Natural killer cell treated with Interleukin-12 subunit alpha and Interleukin-12 subunit beta and Interleukin-15 and Interleukin-18, amount 100 ng/mL, for 72 hours (primary cell): ENCODE data around the gene SLC47A2. TPM values are rescaled to one million over a fixed set of nuclear protein-coding genes. Genes with fewer than 3 reads are reported as not detected.

Experiments used
- ATAC-seq, 2 donors: fragments of 150-1000 bp; cut with Tn5 transposase in 1 of 2; sonication (Bioruptor Pico), chemical (Tn5 transposase) in 1 of 2; 2 replicates each; pipeline ENCODE4 v1.10.0; 2021
- DNase-seq: peaks from one replicate; pipeline ENCODE4 v3.0.0; 2022; ENCODE audit warnings: low spot score
- H3K27ac Mint-ChIP-seq, 2 donors: 1 replicate in 1 of 2; 2 replicates in 1 of 2; pipeline ENCODE4 v1.8.0; 2022; ENCODE audit warnings: mixed read lengths in 2 of 2, mild to moderate bottlenecking in 1 of 2, moderate library complexity in 1 of 2
- H3K27me3 Mint-ChIP-seq, 2 donors: 1 replicate in 1 of 2; 2 replicates in 1 of 2; pipeline ENCODE4 v1.8.0; 2022; ENCODE audit warnings: mixed read lengths in 2 of 2
- H3K36me3 Mint-ChIP-seq: one replicate; pipeline ENCODE4 v1.8.0; 2022; ENCODE audit warnings: mixed read lengths
- H3K4me1 Mint-ChIP-seq, 2 donors: 1 replicate in 1 of 2; 2 replicates in 1 of 2; pipeline ENCODE4 v1.8.0; 2022; ENCODE audit warnings: low read depth in 2 of 2, mixed read lengths in 2 of 2, mild to moderate bottlenecking in 1 of 2
- H3K4me3 Mint-ChIP-seq: one replicate; pipeline ENCODE4 v1.8.0; 2022; ENCODE audit warnings: mixed read lengths
- H3K9me3 Mint-ChIP-seq: 2 replicates; pipeline ENCODE4 v1.8.0; 2022; ENCODE audit warnings: mixed read lengths
- total RNA-seq, 2 donors: library from RNA; stranded (reverse); gene quantifications; one replicate each; pipeline ENCODE4 v1.2.3, GENCODE V29; 2022

The SLC47A2 gene
- total RNA-seq, 2 donors from 2014 or later, result not detected

DNA sequence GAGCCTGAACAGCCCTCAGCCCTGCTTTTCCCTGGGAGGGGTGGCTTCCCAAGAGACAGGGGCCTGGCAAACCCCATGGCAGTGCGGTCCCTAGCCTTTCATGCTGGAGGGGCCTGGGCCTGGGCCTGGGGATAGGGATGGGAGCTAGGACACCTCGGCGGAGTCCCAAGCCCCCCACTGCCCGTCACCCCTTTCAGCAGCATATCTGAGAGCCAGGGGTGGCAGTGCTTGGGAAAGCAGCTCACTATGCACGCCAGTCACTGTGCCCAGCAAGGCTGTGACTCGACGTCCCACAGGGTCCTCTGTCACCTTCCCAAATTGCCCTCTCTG, 612 bp upstream of the SLC47A2 start:
- Mint-ChIP-seq H3K4me1 (no peaks in the 10 kb centered on the region), H3K27me3 (no peaks in the 10 kb centered on the region), H3K4me3 (no peak overlapping the region), H3K36me3 (no peaks in the 10 kb centered on the region), H3K27ac (no peak overlapping the region), H3K9me3 (no peaks in the 10 kb centered on the region)
- DNase-seq (no peak), ATAC-seq (no peak)

DNA sequence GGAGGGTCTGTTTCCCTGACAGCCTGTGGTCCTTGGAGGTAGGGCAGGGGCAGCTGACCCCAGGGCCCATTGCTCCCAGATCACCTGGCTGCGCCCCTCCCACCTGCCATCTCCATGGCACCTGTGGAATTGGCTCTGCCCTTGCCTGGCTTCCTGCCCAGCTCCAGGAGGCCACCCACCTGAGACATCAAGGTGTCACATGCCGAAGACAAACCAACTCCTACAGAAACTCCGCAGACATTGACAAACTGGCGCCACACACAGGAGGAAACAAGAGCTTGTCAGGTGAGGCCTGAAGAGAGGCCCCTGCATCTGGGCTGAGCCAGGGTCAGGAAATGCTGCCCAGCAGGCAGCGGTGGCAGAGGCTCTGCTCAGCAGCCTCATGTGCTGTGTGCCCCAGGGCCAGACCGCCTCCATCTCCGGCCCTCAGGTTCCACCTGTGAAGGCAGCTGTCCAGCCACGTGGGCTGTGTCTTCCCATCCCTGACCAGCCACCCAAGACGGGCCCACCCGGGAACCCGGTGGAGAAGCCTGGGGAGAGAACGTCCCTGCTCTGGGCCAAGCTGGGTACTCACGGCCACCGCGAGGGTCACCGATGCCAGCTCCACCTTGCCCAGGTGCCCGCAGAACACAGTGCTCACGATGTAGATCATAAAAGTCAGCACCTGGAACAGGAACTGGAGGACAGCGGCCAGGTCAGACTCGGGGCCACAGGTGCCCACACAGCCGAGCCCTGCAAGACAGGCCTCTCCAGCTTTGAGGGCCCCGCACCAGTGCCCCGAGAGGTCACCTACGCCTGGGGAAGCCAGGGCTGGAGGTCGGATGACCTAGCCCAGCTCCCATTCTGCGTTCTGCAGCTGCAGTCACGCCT, 1.6 kb downstream of the SLC47A2 start:
- Mint-ChIP-seq H3K36me3 (no peaks in the 10 kb centered on the region), H3K4me3 (no peak overlapping the region), H3K9me3 (no peaks in the 10 kb centered on the region), H3K27ac (no peak overlapping the region), H3K27me3 (no peaks in the 10 kb centered on the region), H3K4me1 (no peaks in the 10 kb centered on the region)
- DNase-seq (no peak), ATAC-seq (peak in 1 of 2 donors; percentile 11)

DNA sequence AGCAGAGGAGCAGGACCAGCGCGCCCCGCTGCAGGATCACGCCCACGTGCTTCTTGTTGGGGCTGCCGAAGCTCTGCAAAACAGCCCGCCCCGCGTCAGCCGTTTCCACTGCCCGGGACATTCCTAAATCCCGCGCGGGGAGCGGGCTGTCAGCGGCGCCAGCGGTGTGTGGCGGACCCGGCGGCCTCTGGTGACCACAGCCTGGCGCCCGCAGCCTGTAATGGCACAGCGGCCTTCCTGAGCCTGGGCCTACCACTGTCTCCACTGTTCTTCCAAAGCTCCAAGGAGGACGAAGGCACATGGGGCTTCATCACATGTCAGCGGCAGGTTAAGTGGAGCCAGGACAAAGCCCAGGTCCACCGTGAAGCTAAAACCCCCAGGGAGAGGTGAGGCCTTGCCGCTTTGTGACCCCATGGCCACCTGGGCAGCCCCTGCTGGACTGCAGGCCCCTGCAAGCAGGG, 2.5 kb downstream of the SLC47A2 start:
- H3K4me3 Mint-ChIP-seq, result no peak overlapping the region
- ATAC-seq (peak in 1 of 2 donors; percentile 13), DNase-seq (no peak)
- no peaks in the 10 kb centered on the region for H3K4me1 Mint-ChIP-seq
- H3K27me3 Mint-ChIP-seq, result no peaks in the 10 kb centered on the region
- H3K9me3 Mint-ChIP-seq, result no peaks in the 10 kb centered on the region
- no peak overlapping the region for H3K27ac Mint-ChIP-seq
- no peaks in the 10 kb centered on the region for H3K36me3 Mint-ChIP-seq

DNA sequence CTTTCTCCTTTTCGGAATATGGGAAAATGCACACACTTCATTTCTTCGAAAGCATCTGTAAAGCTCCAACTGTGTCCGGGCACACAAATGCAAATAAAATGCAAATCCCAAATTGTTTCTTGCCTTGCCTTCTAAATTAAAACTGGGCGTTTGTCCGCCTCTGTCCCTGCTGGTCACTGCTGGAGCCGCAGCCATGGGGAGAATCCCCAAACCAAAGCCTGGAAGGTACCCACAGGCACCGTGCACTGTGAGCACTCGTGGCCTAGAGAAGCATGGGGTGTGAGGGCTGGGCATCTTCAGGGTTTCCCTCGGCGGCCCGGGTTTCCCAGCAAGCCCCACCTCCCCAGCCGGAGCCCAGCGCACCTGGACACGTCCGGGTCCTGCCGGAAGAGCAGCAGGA, 2.9 kb downstream of the SLC47A2 start:
- H3K27me3 Mint-ChIP-seq, result no peaks in the 10 kb centered on the region
- H3K4me1 Mint-ChIP-seq, result no peaks in the 10 kb centered on the region
- no peak overlapping the region for H3K27ac Mint-ChIP-seq
- ATAC-seq (no peak), DNase-seq (no peak)
- H3K9me3 Mint-ChIP-seq, result no peaks in the 10 kb centered on the region
- H3K4me3 Mint-ChIP-seq, result no peak overlapping the region
- H3K36me3 Mint-ChIP-seq, result no peaks in the 10 kb centered on the region

DNA sequence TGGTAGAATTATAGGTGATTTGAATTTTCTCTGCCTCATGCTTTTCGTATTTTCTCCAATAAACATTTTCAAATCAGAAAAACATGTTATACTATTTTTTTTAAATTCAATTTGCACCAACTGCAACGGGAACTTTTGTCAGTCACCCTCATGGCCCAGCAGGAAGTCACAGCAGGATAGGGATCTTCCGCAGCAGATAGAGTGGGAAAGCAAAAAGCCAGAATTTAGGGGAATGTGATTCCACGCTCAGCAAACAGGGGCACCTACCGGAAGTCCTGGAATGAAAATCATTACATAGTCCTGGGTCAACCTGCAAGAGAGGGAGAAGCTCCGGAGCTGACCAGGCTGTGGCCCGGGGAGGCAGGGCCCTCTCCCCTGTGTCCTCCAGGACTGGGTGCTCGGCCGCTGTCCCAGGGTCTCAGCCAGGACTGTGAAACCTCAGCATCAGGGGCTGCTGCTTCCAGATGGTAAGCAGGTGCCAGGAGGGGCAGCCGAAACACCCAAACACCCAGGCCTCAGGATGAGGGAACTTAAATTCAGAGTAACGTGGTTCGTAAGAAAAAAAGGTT, 3.9 kb downstream of the SLC47A2 start:
- H3K4me1 Mint-ChIP-seq, result no peaks in the 10 kb centered on the region
- H3K27ac Mint-ChIP-seq, result no peak overlapping the region
- H3K27me3 Mint-ChIP-seq, result no peaks in the 10 kb centered on the region
- H3K4me3 Mint-ChIP-seq, result no peak overlapping the region
- H3K9me3 Mint-ChIP-seq, result no peaks in the 10 kb centered on the region
- DNase-seq (no peak), ATAC-seq (no peak)
- H3K36me3 Mint-ChIP-seq, result no peaks in the 10 kb centered on the region

DNA sequence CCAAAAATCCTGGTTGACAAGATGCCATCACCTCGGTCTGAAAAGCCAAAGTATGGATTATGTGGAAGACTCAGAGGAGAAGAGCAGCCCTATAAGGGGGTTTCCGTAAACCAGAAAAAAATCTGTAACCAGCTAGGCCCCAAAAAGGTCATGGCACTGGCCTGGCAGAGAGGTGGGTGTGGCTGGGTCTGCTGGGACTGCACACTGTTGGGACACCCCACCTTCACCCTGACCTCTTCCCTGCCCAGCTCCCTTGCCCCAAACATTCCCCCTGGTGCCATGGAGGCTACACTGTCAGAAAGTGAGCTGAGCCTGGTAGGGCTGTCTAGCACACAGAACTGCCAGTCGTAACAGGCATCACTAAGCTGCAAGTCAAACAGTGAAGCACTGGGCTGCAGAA, 6.5 kb downstream of the SLC47A2 start:
- H3K9me3 Mint-ChIP-seq, result no peaks in the 10 kb centered on the region
- H3K36me3 Mint-ChIP-seq, result no peaks in the 10 kb centered on the region
- no peaks in the 10 kb centered on the region for H3K4me1 Mint-ChIP-seq
- H3K27ac Mint-ChIP-seq, result no peak overlapping the region
- no peaks in the 10 kb centered on the region for H3K27me3 Mint-ChIP-seq
- no peak for ATAC-seq
- H3K4me3 Mint-ChIP-seq, result no peak overlapping the region
- no peak for DNase-seq

DNA sequence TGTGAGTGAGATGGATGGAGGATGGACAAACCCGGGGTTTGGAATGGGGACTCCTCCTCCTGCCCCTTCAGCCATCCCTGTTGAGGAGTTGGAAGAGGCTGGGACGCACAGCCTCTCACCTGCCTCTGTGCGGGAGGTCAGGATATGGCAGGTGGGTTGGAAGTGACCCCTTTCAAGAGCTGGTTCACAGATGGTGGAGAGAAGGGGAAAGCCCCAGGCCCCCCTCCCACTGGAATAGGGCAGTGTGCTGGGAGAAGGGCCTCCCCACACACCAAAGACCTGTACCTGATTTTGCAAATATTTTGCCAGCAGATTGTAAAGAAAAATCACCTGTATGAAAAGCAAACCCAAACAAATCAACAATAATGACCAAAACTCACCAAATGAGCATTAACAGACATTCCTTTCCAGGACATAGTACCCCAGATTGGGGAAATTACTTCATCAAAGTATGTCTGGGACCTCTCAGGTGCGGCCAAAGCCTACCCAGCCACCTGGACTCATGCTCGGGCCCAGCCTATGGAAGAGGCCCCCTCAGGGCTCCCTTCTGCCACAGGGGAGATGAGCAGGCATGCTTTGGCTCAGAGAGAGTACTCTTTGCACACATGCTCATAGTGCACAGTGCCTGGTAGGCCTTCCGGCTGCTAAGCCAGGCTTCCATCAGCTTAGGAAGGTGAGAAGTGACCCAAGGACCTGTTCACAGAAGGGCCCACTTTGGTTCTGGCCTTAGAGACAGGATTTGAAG, 7.8 kb downstream of the SLC47A2 start:
- no peaks in the 10 kb centered on the region for H3K4me1 Mint-ChIP-seq
- ATAC-seq (no peak), DNase-seq (no peak)
- no peaks in the 10 kb centered on the region for H3K36me3 Mint-ChIP-seq
- no peak overlapping the region for H3K27ac Mint-ChIP-seq
- no peaks in the 10 kb centered on the region for H3K27me3 Mint-ChIP-seq
- no peak overlapping the region for H3K4me3 Mint-ChIP-seq
- H3K9me3 Mint-ChIP-seq, result no peaks in the 10 kb centered on the region

DNA sequence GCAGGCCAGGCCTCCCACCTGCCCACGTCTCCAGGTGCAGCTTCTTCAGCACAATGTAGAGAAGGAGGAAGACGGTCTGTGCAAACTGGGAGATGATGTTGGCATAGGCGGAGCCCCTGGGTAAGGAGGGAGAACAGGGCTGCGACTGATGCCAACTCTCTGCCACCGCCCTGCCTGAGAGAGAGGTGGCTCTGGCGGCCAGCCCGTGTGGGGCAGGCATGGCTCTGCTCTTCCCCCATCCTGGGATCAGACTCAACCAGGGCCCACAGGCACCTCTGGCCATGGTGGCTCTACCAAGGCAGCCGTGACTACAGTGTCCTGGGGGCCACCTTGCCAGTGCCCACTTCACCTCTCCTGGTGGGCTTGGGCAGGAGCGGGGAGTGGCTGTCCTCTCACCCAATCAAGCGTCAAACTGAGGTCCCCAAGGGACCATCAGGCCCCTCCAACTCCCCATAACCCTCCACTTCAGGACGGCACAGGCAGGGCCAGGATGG, 8.6 kb downstream of the SLC47A2 start:
- Mint-ChIP-seq H3K9me3 (no peaks in the 10 kb centered on the region), H3K4me1 (no peaks in the 10 kb centered on the region)

DNA sequence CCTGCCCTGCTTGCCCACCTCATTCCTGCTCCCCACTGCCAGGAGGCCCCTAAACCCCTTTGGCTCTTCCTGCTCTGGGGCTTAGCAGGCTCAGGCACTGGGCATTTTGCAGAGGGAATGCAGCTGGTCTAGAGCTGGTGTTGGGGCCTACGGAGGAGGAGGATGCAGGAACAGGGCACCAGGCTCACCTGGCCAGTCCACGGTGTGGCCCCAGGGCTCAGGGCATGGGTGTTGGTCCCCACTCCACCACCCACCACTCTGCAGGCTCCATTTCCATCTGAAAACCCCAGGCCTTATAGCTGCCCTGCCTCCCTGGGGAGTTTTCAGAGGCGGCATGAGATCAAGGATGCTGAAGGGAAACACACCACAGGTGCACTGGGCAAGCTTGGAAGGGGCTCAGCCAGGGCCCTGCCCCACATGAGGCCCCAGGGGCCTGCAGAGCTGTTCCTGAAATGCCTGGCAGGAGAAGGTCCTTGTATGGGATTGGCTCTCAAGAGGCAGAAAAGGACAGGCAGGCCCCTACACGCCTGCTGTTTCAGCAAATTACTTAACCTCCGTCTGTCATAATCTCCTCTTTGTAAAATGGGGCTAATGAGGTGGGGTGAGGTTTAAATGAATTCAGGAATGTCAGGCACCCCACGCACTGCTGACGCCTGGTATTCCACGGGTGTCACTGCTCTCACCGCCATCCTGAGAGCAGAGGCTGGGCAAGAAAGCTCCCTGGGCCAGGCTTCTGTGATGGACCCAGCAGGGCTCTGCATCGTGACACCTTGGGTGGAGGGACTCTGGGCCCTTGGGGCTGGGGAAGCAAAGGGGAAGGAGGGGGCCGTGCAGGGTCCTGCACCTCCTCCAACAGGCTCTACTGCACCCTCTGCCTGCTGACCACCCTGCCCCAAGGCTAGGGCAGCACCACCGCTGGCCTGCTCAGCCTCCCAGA, 9.3 kb downstream of the SLC47A2 start:
- Mint-ChIP-seq H3K27me3 (no peaks in the 10 kb centered on the region), H3K4me3 (no peak overlapping the region), H3K9me3 (no peaks in the 10 kb centered on the region), H3K36me3 (no peaks in the 10 kb centered on the region), H3K27ac (no peak overlapping the region), H3K4me1 (no peaks in the 10 kb centered on the region)
- ATAC-seq, result peak in 1 of 2 donors; percentile 4
- no peak for DNase-seq

More for the DNA sequence above, 8.6 kb downstream of the SLC47A2 start:
- H3K27ac Mint-ChIP-seq, result no peak overlapping the region
- ATAC-seq (peak in 1 of 2 donors; percentile 53), DNase-seq (no peak)
- no peaks in the 10 kb centered on the region for H3K27me3 Mint-ChIP-seq
- no peak overlapping the region for H3K4me3 Mint-ChIP-seq
- H3K36me3 Mint-ChIP-seq, result no peaks in the 10 kb centered on the region

DNA sequence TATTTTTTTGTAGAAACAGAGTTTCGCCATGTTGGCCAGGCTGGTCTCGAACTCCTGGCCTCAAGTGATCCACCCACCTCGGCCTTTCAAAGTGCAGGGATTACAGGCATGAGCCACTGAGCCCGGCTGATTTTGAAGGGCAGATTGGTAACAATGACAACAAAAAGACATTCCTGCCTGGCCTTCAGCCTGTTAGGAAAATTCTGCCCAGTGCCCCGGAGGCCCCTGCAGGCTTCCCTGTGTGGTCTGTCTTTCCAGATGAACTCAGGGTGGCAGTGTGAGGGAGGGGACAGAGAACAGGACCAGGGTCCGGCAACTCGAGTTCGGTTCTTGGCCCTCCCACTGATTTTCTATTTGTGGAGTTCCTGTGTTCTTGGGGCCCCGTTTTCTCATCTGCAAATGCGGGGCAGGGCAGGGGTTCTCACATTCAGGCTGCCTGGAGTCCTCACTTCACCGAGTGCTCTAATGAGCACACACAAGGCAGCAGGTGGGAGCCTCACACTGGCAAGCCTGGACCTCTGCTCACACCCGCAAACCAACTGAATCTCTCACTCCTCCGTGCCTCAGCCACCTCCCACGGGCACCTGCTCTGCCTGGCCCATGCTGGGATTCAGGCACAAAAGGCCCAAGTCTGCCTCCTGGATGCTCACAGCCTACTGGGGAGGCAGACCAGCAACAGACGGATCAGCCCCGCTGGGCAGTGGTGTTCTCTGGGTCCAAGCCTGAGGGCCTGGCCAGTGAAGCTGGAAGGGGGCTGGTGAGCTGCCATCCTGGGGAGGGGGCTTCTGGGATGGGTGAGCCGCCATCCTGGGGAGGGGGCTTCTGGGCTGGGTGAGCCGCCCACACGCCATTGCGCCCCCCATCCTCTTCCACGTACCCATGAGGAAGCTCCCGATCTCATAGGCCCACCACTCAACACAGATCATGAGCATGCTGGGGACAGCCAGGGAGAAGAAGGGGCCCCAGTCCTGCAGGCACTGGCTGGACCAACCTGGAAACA, 10.3 kb downstream of the SLC47A2 start:
- Mint-ChIP-seq H3K9me3 (no peaks in the 10 kb centered on the region), H3K4me3 (no peak overlapping the region), H3K4me1 (no peaks in the 10 kb centered on the region), H3K27me3 (no peaks in the 10 kb centered on the region), H3K27ac (no peak overlapping the region), H3K36me3 (no peaks in the 10 kb centered on the region)
- ATAC-seq (no peak), DNase-seq (no peak)

DNA sequence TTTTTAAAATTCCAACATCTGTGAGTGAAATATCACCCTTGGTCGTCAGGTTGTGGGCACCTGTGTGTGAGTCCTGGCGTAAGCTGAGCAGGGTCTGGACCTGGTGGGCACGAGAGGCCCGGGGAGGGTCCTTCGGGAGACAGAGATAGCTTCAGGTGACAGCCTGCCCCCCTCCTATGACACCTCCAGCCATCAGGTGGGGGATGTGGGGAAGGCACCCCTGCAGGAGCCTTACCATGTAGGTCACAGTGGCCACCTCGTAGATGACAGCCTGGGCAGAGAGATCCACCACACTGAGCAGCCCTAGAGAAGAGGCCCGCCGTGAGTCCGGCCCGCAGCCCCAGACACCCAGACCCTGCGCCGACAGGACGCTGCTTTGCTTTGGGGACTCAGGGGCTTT, 11.2 kb downstream of the SLC47A2 start:
- no peaks in the 10 kb centered on the region for H3K4me1 Mint-ChIP-seq
- H3K27me3 Mint-ChIP-seq, result no peaks in the 10 kb centered on the region
- no peaks in the 10 kb centered on the region for H3K36me3 Mint-ChIP-seq
- H3K27ac Mint-ChIP-seq, result no peak overlapping the region
- H3K4me3 Mint-ChIP-seq, result no peak overlapping the region
- no peaks in the 10 kb centered on the region for H3K9me3 Mint-ChIP-seq
- DNase-seq (no peak), ATAC-seq (no peak)

DNA sequence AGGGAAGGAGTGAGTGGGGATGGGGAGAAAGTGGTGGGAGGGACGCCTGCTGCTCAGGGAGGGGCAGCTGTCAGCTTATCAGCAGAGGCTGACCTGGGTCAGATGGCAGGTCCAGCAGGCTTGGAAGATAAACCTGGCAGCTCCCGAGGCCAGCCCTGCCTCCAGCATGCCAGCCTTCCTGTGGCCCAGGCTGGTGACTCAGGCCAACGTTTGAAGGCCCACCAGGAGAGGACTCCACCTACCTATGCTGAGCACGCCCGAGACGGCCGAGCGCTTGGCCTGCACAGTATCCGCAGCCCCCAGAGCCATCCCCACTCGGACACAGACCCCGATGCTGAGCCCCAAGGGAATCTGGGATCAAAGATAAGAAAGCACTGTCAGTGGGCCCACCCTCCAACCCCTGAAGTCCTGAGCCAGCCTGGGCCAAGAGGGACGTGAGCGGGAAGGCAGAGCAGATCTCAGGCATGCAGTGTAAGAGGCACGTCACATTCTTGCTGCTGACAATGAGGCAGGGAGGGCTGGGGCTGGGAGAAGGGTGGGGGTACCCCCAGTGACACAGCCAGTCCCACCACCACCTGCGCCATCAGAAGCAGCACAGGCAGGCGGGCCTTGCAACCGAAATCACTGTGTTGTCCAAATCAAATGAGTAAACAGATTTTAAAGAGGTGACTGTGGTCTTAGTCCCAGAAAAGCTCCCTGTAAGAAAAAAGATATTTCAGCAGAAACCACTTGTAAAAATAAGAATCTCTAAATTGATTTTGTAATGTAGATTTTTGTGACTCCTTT, 12.4 kb downstream of the SLC47A2 start:
- H3K27ac Mint-ChIP-seq, result no peak overlapping the region
- H3K4me1 Mint-ChIP-seq, result no peaks in the 10 kb centered on the region
- H3K4me3 Mint-ChIP-seq, result no peak overlapping the region
- no peaks in the 10 kb centered on the region for H3K36me3 Mint-ChIP-seq
- H3K9me3 Mint-ChIP-seq, result no peaks in the 10 kb centered on the region
- no peak for DNase-seq
- ATAC-seq, result no peak
- H3K27me3 Mint-ChIP-seq, result no peaks in the 10 kb centered on the region
